GM21528 (cell line): ENCODE measurements around the gene LIAS.
"Not testable (repeated sequence)": the region's sequence is repeated elsewhere in the genome, so short reads cannot be mapped to it uniquely, and the experiment has no call there.

Experiments used
- ATAC-seq: cut with Tn5 transposase; IDR thresholded peaks from one replicate; pipeline ENCODE4 v1.9.1; 2021; ENCODE audit warnings: mild to moderate bottlenecking, moderate library complexity; ENCODE audit not compliant: unreplicated experiment, low FRiP score

The LIAS gene

DNA sequence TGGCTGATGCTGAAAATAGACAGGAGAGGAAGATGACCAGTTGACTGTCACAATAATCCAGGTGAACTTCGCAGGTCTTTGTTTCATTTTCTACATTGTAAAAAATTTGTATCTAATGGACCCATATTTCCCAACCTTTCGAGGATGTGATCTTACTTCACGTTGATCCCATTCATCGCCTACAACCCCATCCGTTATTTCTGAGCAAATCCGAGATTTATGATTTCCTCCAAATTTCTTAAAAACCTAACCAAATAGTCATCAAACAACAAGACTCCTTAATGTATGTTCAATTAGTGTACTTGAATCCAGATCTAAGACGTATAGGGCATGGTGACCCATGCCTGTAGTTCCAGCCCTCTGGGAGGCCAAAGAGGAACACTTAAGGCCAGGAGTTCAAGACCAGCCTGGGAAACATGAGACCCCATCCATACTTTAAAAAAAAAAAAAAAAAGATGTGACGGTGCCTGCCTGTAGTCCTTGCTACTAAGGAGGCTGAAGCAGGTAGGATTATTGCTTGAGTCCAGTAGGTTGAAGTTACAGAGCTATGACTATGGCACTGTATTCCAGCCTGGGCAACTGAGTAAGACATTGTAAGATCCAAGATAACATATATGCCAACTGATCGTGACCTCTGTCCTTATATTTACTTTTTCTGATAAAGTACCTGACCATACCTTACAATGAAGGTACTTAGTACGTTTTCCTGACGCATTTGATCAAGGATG, 5.8 kb upstream of the LIAS start:
- no peak for ATAC-seq

GRCh38 chr4:39453738-39454137, 5.1 kb upstream of the LIAS start:
- ATAC-seq = no peak

GRCh38 chr4:39455486-39455885, 3.4 kb upstream of the LIAS start:
- no peak for ATAC-seq

- ATAC-seq = no peak
Observed at GRCh38 chr4:39456946-39457763, 1.7 kb upstream of the LIAS start.

DNA sequence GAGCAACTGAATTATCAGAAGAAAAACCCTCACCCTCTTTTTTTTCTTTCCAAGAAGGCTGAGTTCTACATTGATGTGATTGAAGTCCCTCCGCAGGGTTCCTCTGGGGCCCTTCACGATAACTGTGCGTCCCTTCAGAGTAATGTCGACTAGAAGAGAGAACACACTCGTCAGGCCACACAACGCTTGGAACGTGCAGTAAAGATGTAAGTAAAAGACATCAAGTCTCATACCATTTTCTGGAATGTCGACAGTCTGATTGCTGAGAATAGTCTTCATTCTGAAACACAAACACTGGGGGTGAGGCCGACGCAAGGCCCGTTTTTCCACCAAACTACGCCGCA, 723 bp upstream of the LIAS start:
- ATAC-seq = not testable (repeated sequence)

DNA sequence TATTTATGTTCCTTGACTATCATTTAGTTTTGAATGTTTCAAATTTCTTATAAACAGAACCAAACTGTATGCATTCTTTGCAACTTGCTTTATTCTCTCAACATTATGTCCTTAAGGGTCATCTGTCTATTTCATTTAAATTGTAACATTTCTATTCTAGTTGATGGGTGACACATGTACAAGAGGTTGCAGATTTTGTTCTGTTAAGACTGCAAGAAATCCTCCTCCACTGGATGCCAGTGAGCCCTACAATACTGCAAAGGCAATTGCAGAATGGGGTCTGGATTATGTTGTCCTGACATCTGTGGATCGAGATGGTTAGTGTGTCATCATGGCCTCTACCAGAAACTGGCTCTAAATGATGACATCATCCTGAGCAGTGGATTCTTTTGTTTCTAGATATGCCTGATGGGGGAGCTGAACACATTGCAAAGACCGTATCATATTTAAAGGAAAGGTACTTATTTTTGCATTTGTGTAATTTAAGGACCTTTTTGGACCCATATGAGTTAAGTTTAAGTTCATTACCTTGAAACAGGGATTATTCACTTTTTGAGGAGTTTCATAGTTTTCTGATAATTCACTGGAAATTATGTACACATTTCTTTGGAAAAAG, 6.1 kb downstream of the LIAS start:
- no peak for ATAC-seq

GRCh38 chr4:39466747-39467146, 7.9 kb downstream of the LIAS start:
- ATAC-seq = no peak

DNA sequence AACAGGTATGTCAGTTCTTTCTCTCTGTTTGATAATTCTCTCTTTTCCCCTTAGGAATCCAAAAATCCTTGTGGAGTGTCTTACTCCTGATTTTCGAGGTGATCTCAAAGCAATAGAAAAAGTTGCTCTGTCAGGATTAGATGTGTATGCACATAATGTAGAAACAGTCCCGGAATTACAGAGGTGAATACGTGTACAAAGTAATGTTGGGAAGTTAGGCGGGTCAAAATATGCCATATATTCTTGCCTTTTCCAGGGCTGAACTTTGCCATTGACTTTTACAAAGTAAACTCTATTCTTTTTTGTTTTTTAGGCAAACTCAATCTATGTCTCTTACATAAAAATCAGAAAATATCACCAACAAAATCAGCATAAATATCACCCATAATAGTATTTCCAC, 8.6 kb downstream of the LIAS start:
- no peak for ATAC-seq

- ATAC-seq = peak; percentile 77
Observed at GRCh38 chr4:39469429-39470077, 10.7 kb downstream of the LIAS start.

GRCh38 chr4:39470402-39470801, 11.5 kb downstream of the LIAS start:
- ATAC-seq = no peak

DNA sequence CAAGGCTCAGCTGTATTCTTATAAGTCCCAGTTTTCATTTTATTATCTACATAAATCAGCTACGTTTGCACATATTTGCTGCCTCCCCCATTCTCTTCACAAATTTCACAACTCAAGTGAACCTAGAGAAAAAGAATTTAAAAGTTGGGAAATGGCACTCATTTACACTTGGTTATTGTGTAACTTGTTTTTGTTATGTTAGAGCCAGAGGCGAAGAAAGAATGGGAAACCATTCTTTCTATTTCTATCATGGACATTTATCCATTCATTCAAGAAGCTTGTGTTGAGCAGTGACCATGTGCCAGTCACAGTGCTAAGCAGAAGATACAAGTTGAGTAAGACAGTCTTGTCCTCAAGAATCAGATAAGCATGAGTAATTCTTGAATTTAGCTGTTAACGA, 13.5 kb downstream of the LIAS start:
- no peak for ATAC-seq

DNA sequence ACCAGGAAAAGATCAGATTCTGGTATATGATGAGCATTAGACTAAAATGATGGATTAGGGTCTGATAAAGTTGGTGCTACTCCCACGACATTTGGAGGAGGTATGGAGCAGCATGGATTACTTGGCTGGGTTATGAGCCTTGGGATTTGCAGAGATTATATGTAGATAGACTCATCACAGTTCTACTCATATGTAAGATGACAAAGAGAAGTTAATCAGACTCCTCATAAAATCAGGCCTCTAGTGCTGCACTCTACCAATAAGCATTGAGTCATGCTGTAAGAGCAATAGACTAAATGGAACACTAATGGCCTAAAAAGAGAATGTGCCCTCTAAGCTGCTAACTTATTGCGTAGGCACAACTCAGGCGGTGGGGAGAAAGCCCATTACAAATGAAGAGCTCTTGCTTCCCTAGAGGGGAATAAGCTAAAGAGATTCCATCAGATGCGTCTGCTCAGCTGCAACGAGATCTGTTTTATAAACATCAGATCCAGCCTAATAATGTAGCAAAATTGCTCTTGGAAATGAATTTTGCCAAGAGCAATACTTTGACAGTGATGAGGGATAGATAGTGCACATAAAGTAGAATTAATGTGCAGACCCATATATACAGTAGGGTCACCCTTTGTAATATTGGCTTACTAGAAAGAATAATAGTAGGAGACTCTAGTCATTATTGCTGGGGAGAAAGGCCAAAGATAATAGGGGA, 17.5 kb downstream of the LIAS start:
- no peak for ATAC-seq

GRCh38 chr4:39480251-39480650, 21.4 kb downstream of the LIAS start:
- ATAC-seq = no peak

DNA sequence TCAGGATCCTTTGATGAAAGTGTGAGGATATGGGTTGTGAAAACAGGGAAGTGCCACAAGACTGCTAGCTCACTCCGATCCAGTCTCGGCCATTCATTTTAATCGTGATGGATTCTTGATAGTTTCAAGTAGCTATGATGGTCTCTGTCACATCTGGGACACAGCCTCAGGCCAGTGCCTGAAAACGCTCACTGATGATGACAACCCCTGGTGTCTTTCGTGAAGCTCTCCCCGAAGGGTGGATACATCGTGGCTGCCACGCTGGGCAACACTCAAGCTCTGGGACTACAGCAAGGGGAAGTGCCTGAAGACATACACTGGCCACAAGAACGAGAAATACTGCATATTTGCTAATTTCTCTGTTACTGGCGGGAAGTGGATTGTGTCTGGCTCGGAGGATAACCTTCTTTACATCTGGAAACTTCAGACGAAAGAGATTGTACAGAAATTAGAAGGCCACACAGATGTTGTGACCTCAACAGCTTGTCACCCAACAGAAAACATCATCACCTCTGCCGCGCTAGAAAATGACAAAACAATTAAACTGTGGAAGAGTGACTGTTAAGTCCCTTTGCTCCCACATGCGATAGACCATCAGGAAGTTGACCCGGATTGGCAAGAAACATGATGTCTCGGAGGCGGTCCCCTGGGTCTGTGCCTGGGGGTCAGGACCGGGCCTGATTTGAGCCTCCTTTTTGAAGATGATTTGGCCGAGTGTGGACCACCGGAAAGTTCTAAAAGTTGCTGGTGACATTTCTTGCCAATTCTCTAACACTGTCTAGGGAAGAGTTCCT, 22.2 kb downstream of the LIAS start:
- no peak for ATAC-seq

DNA sequence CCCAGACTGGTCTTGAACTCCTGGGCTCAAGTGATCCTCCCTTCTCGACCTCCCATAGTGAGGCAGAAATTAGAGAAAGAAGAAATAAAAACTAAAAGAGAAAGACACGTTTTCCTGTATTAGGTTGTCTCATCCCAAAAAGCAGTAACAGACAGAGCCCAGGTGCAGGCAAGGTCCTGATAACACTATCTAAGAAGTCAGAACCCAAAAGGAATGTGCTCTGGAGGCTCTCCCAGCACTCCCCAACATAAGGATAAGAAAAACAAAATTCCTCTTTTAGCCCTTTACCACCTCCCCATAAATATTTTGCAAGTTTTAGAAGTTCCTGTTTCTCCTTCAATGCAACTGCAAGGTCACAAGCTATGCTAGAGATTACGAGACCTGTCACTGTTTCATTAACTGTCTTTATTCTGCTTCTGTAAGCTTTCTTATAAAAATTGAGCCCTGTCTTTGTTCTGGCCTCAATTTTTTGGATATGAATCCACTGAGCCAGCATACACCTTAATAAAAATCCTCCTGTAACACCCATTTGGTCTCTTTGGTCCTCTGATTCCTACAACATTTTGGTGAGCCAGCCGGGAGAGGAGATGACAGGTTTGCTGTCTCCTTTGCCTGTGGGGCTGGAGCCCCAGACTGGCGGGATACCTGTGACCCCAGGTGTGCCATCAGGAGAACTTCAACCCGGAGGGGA, 25.9 kb downstream of the LIAS start:
- ATAC-seq = no peak

- ATAC-seq = no peak
Observed at GRCh38 chr4:39486221-39486804, 27.5 kb downstream of the LIAS start.

DNA sequence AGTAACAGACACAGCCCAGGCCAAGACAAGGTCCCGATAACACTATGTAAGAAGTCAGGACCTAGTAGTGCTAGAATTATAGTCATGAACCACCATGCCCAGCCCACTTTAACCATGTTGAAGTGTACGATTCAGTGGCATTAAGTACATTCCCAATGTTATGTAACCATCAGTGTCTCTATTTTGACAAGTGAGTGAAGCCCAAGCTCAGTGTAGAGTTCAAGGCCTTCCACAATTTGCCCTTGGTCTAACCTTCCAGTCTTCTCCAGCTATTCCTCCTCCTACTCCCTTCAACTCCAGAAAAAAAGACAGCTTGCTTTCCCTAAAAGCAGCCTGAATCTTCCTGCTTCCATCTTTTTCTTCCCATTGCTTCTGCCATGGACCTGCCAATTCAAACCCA, 31.5 kb downstream of the LIAS start:
- no peak for ATAC-seq

DNA sequence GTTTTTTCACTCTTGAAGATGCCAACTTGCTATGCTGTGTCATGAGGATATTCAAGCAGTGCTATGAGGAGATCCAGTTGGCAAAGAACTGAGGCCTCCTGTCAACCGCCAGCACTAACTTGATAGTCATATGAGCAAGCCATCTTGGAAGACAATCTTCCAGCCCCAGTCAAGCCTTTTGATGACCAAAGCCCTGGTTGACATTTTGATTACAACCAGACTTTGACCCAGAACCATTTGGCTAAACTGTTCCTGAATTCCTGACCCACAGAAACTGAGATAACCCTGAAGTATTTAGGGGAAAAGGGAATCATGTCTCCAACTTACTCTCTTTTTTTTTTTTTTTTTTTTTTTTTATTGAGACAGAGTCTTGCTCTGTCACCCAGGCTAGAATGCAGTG, 35.5 kb downstream of the LIAS start:
- no peak for ATAC-seq
